Breast epithelium (tissue), 3 donors: ENCODE results near the gene GRIK3.

ENCODE experiments used
- POLR2AphosphoS5 ChIP-seq, 3 donors: sonication (generic); formaldehyde crosslinking; IDR thresholded peaks; one replicate each; pipeline ENCODE4 v1.6.1; 2017; ENCODE audit warnings: antibody characterized with exemption in 3 of 3
- TF ChIP-seq, protein P1 (sequence below), 3 donors: fragments of 450-650 bp; IDR thresholded peaks; one replicate each; pipeline ENCODE4 v1.5.1; 2016 to 2017; ENCODE audit warnings: antibody characterized with exemption in 3 of 3, mild to moderate bottlenecking in 3 of 3, moderate library complexity in 3 of 3

DNA sequence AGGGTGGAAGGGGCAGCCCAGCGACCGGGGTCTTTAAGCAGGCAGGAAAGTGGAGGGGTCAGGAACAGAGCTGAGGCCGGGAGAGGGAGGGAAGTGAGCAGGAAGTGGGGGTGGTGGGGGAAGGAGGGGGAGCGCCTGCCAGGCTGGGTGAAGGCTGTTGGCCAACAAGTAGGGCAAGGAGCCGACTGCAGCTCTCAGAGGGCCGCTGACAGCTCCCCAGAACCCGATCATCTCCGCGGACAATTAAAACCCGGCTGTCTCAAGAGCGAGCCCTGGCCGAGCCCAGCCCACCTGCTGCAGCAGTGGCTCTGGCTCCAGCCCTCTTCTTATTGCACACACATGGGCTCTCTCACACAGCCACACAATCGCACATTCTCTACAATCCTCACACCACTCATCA lies 51.6 kb downstream of the GRIK3 start:
- TF ChIP-seq POLR2AphosphoS5 (IDR thresholded peaks at IDR 0.05), result no peak
- TF ChIP-seq, protein P1, sequence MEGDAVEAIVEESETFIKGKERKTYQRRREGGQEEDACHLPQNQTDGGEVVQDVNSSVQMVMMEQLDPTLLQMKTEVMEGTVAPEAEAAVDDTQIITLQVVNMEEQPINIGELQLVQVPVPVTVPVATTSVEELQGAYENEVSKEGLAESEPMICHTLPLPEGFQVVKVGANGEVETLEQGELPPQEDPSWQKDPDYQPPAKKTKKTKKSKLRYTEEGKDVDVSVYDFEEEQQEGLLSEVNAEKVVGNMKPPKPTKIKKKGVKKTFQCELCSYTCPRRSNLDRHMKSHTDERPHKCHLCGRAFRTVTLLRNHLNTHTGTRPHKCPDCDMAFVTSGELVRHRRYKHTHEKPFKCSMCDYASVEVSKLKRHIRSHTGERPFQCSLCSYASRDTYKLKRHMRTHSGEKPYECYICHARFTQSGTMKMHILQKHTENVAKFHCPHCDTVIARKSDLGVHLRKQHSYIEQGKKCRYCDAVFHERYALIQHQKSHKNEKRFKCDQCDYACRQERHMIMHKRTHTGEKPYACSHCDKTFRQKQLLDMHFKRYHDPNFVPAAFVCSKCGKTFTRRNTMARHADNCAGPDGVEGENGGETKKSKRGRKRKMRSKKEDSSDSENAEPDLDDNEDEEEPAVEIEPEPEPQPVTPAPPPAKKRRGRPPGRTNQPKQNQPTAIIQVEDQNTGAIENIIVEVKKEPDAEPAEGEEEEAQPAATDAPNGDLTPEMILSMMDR (IDR thresholded peaks at IDR 0.05), result no peak
